Ectodermal cell (in vitro differentiated cells): ENCODE measurements around the gene KLF5.
"Not testable (repeated sequence)": the region's sequence is repeated elsewhere in the genome, so short reads cannot be mapped to it uniquely, and the experiment has no call there.

Source experiments
- H3K27ac ChIP-seq: 2 replicates; pipeline ENCODE4 v1.7.0; 2013; ENCODE audit warnings: mild to moderate bottlenecking, low read depth, low read length; ENCODE audit not compliant: insufficient read depth, poor library complexity, severe bottlenecking
- H3K27me3 ChIP-seq: 2 replicates; pipeline ENCODE4 v1.7.0; 2013; ENCODE audit warnings: mild to moderate bottlenecking, low read length; ENCODE audit not compliant: insufficient read depth, control insufficient read depth, poor library complexity, severe bottlenecking
- H3K36me3 ChIP-seq: one replicate; pipeline ENCODE4 v1.7.0; 2013; ENCODE audit warnings: low read length; ENCODE audit not compliant: control insufficient read depth, insufficient read depth
- H3K4me1 ChIP-seq: one replicate; pipeline ENCODE4 v1.7.0; 2013; ENCODE audit warnings: low read length; ENCODE audit not compliant: control insufficient read depth, insufficient read depth
- H3K4me3 ChIP-seq: 2 replicates; pipeline ENCODE4 v1.7.0; 2013; ENCODE audit warnings: low read depth, low read length, control low read depth; ENCODE audit not compliant: insufficient read depth
- H3K9me3 ChIP-seq: 2 replicates; pipeline ENCODE4 v1.7.0; 2013; ENCODE audit warnings: mild to moderate bottlenecking, low read length, moderate library complexity; ENCODE audit not compliant: control insufficient read depth
- WGBS, 2 experiments: methylation state at CpG; one replicate each; pipeline ENCODE4 v1.1.7; 2013; ENCODE audit warnings: missing lambda C conversion rate in 2 of 2; 5-methylcytosine and 5-hydroxymethylcytosine counted together

Gene KLF5

DNA sequence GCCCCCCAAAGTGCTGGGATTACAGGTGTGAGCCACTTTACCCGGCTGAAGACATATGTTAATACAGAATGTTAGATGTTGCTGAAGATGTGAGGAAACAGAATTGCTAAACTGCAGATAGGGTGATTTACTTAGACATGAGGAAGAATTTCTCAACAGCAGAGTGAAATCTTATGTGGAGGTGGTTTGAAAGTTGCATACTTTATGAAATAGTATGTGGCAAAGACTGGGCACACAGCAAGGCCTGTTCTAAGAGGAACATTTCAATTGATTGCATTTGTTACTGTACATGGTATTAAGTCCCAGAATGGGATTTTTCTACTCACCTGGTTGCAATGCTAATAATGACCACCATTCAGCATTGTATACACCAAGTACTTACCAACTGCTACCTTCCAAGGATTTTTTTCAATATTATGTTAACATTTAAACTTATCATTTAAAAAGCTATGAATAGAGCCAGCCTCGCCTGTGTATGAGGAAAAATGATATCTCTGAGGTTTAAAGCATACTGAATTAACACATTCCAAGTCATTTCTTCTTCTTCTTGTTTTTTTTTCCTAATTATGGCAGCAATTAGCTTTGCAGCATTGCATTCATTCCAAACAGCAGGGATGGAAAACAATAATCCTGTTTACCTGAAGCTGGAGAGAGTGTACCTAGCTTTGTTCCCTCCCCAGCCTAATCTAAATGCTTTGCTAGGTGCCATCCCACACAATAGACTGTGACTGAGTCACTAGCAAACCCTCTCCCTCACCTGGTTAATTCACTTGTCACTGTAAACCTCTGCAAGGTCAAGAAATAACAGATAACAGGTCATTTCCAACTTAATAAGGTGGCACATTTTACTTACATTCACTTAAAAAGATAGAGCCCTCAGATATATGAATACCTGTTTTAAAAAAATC is 19.4 kb upstream of the KLF5 start:
- Histone ChIP-seq H3K4me1 (no peaks in the 10 kb centered on the region), H3K36me3 (no peaks in the 10 kb centered on the region), H3K9me3 (no peaks in the 10 kb centered on the region), H3K4me3 (no peak overlapping the region), H3K27me3 (no peaks in the 10 kb centered on the region), H3K27ac (no peak overlapping the region)
- WGBS, 2 experiments = 94 to 97% methylated on average over 1 to 2 of the region's 2 CpGs

DNA sequence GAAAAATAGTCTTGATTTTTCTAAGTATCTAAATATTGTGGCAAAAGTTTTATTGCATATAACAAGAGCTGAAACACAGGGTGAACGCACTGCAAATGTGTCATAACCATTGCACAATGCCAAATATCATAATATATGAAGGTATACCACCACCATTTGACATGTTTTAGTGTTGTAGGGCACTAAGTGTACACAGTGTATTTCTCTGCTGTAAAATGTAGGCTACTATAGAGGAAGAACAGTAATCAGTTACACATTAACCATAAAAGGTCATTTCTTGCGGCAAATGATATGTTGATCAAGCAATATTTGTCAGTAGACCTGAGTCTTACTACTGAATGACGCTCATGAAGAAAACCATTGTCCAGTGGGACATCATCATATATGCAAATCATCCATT is 18.3 kb upstream of the KLF5 start:
- Histone ChIP-seq H3K27ac (no peak overlapping the region), H3K27me3 (no peaks in the 10 kb centered on the region), H3K4me3 (no peak overlapping the region), H3K4me1 (no peaks in the 10 kb centered on the region), H3K9me3 (no peaks in the 10 kb centered on the region), H3K36me3 (no peaks in the 10 kb centered on the region)
- 97 to 100% methylated on average over 2 to 3 of the region's 3 CpGs for WGBS, 2 experiments

GRCh38 chr13:73040968-73041596 is 17.7 kb upstream of the KLF5 start:
- WGBS, 2 experiments = 90 to 91% methylated on average over 5 to 6 of the region's 7 CpGs
- Histone ChIP-seq H3K4me1 (no peaks in the 10 kb centered on the region), H3K27ac (no peak overlapping the region), H3K36me3 (no peaks in the 10 kb centered on the region), H3K4me3 (no peak overlapping the region), H3K9me3 (no peaks in the 10 kb centered on the region), H3K27me3 (no peaks in the 10 kb centered on the region)

DNA sequence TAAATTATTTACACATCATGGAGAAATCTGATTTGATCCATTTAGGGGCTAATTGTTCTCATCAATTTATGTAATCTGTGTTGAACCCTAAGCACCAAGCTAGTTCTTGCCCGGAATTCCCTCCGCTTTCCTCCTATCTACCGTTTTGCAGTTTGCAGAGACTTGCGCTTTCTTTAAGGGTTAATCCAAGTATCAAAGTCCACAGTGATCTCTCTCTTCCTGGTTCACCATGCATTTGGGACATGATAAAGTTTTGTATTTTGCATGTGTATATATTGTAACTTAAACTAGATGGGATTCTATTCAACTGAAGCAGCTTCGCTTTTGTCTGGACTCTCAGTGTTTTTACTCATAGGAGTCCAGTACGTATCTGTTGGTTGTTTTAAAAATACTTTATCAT is 13.8 kb upstream of the KLF5 start:
- Histone ChIP-seq H3K27me3 (no peaks in the 10 kb centered on the region), H3K4me1 (no peaks in the 10 kb centered on the region), H3K36me3 (no peaks in the 10 kb centered on the region), H3K4me3 (no peak overlapping the region), H3K27ac (no peak overlapping the region), H3K9me3 (no peaks in the 10 kb centered on the region)
- WGBS, 2 experiments = 97% methylated on average over 5 to 6 of the region's 6 CpGs

DNA sequence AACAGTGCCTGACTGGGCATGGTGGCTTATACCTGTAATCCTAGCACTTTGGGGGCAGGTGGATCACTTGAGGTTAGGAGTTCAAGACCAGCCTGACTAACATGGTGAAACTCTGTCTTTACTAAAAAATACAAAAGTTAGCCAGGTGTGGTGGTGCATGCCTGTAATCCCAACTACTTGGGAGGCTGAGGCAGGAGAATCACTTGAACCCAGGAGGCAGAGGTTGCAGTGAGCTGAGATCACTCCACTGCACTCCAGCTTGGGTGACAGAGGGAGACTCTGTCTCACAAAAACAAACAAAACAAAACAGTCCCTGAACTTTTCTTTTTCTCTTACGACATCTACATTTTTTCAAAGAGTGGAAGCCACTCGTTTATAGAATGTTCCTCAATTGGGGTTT is 10.2 kb upstream of the KLF5 start:
- H3K4me3 ChIP-seq, H3K27me3 ChIP-seq, H3K4me1 ChIP-seq, H3K27ac ChIP-seq, H3K9me3 ChIP-seq, H3K36me3 ChIP-seq: not testable (repeated sequence)
- WGBS, 2 experiments = 72 to 74% methylated on average over 2 of the region's 2 CpGs

DNA sequence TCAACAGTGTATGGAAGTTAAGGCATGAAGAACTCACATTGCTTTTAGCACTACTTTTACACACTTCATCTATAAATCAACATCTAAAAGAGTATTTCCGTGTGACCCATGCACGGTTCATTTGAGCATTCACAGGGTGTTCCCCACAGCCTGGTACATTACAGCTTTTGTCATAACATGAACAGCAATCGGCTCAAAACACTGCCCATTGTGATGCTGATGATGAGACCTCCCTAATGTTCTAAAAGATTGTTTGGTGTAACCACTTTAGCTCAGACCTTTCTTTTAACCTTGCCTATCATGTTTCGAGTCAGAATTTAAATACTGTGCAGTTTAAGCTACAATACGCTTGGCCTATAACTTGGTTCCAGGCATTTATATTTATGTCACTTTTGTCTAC is 4.1 kb upstream of the KLF5 start:
- Histone ChIP-seq H3K9me3 (no peaks in the 10 kb centered on the region), H3K36me3 (no peaks in the 10 kb centered on the region), H3K4me3 (no peak overlapping the region), H3K4me1 (no peaks in the 10 kb centered on the region), H3K27ac (no peak overlapping the region), H3K27me3 (peaks cover 39% of the 10 kb centered on the region)
- WGBS, 2 experiments = 51 to 56% methylated on average over 4 to 5 of the region's 5 CpGs

GRCh38 chr13:73055813-73056564 is 2.8 kb upstream of the KLF5 start:
- H3K9me3 ChIP-seq = no peaks in the 10 kb centered on the region
- 80% methylated on average over 8 of the region's 8 CpGs for WGBS, 2 experiments

GRCh38 chr13:73056565-73056962 is 2.2 kb upstream of the KLF5 start:
- H3K27ac ChIP-seq = no peak overlapping the region
- no peak overlapping the region for H3K4me3 ChIP-seq
- no peaks in the 10 kb centered on the region for H3K4me1 ChIP-seq
- H3K36me3 ChIP-seq = no peaks in the 10 kb centered on the region
- no peaks in the 10 kb centered on the region for H3K9me3 ChIP-seq
- WGBS, 2 experiments = 95 to 98% methylated on average over 3 of the region's 4 CpGs
- H3K27me3 ChIP-seq = peaks cover 58% of the 10 kb centered on the region

More at GRCh38 chr13:73055813-73056564, 2.8 kb upstream of the KLF5 start:
- Histone ChIP-seq H3K4me3 (no peak overlapping the region), H3K4me1 (no peaks in the 10 kb centered on the region), H3K36me3 (no peaks in the 10 kb centered on the region), H3K27me3 (peaks cover 52% of the 10 kb centered on the region), H3K27ac (no peak overlapping the region)

- Histone ChIP-seq H3K4me3 (no peak overlapping the region), H3K27me3 (peaks cover 66% of the 10 kb centered on the region), H3K4me1 (no peaks in the 10 kb centered on the region), H3K36me3 (no peaks in the 10 kb centered on the region), H3K9me3 (no peaks in the 10 kb centered on the region), H3K27ac (no peak overlapping the region)
- WGBS, 2 experiments = 78 to 83% methylated on average over 3 of the region's 4 CpGs
Measured at GRCh38 chr13:73057284-73058063, 1.3 kb upstream of the KLF5 start.

- H3K27ac ChIP-seq = no peak overlapping the region
- no peaks in the 10 kb centered on the region for H3K4me1 ChIP-seq
- no peaks in the 10 kb centered on the region for H3K9me3 ChIP-seq
- WGBS, 2 experiments = 35 to 39% methylated on average over 4 to 6 of the region's 6 CpGs
- H3K36me3 ChIP-seq = no peaks in the 10 kb centered on the region
- no peak overlapping the region for H3K4me3 ChIP-seq
- peaks cover 66% of the 10 kb centered on the region for H3K27me3 ChIP-seq
Measured at GRCh38 chr13:73058064-73058313, 816 bp upstream of the KLF5 start.
